Measurements from ENCODE around the gene GNG10. TPM values are rescaled to one million over a fixed set of nuclear protein-coding genes. Genes with fewer than 3 reads are reported as not detected.

Gene GNG10
- total RNA-seq, 1 donor from 2014 or later = 88.4 TPM

GRCh38 chr9:111627260-111627963 lies 34.0 kb upstream of the GNG10 start:
- DNase-seq (ENCODE audit: low read depth) = no peak
- TF ChIP-seq CTCF (IDR thresholded peaks at IDR 0.05; ENCODE audit: insufficient read depth, low read length, poor library complexity, severe bottlenecking) = no peak
- no peak overlapping the region for H3K4me3 ChIP-seq (ENCODE audit: low read depth, low read length)

GRCh38 chr9:111628411-111628810 lies 33.0 kb upstream of the GNG10 start:
- Histone ChIP-seq H3K4me3 (ENCODE audit: low read depth, low read length) (no peak overlapping the region), H3K36me3 (ENCODE audit: control insufficient read depth, insufficient read depth, low read length) (no peaks in the 10 kb centered on the region), H3K27me3 (ENCODE audit: control insufficient read depth, insufficient read depth, low read length) (no peaks in the 10 kb centered on the region)
- DNase-seq (ENCODE audit: low read depth) = no peak
- TF ChIP-seq CTCF (IDR thresholded peaks at IDR 0.05; ENCODE audit: insufficient read depth, low read length, poor library complexity, severe bottlenecking) = no peak

More at GRCh38 chr9:111627260-111627963, 34.0 kb upstream of the GNG10 start:
- H3K27me3 ChIP-seq (ENCODE audit: control insufficient read depth, insufficient read depth, low read length) = no peaks in the 10 kb centered on the region
- no peaks in the 10 kb centered on the region for H3K36me3 ChIP-seq (ENCODE audit: control insufficient read depth, insufficient read depth, low read length)

GRCh38 chr9:111630182-111630963 lies 31.0 kb upstream of the GNG10 start:
- no peak for DNase-seq (ENCODE audit: low read depth)
- Histone ChIP-seq H3K27me3 (ENCODE audit: control insufficient read depth, insufficient read depth, low read length) (no peaks in the 10 kb centered on the region), H3K4me3 (ENCODE audit: low read depth, low read length) (peak overlapping the region; percentile 92), H3K36me3 (ENCODE audit: control insufficient read depth, insufficient read depth, low read length) (no peaks in the 10 kb centered on the region)
- TF ChIP-seq CTCF (IDR thresholded peaks at IDR 0.05; ENCODE audit: insufficient read depth, low read length, poor library complexity, severe bottlenecking) = no peak

- TF ChIP-seq CTCF (IDR thresholded peaks at IDR 0.05; ENCODE audit: insufficient read depth, low read length, poor library complexity, severe bottlenecking) = no peak
- Histone ChIP-seq H3K36me3 (ENCODE audit: control insufficient read depth, insufficient read depth, low read length) (no peaks in the 10 kb centered on the region), H3K27me3 (ENCODE audit: control insufficient read depth, insufficient read depth, low read length) (no peaks in the 10 kb centered on the region), H3K4me3 (ENCODE audit: low read depth, low read length) (peak overlapping the region; percentile 92)
- DNase-seq (ENCODE audit: low read depth) = no peak
These were observed 30.5 kb upstream of the GNG10 start for GRCh38 chr9:111630964-111631213.

- Histone ChIP-seq H3K4me3 (ENCODE audit: low read depth, low read length) (peak within 1 kb of the TSS; percentile 92), H3K36me3 (ENCODE audit: control insufficient read depth, insufficient read depth, low read length) (no peaks in the 10 kb centered on the region), H3K27me3 (ENCODE audit: control insufficient read depth, insufficient read depth, low read length) (no peaks in the 10 kb centered on the region)
- DNase-seq (ENCODE audit: low read depth) = peak; percentile 98
- TF ChIP-seq CTCF (IDR thresholded peaks at IDR 0.05; ENCODE audit: insufficient read depth, low read length, poor library complexity, severe bottlenecking) = no peak
These were observed 30.0 kb upstream of the GNG10 start, which contains the start of gene DNAJC25 for GRCh38 chr9:111631214-111631971. Gene DNAJC25, plus strand, starts transcription at chr9:111631334. Its CDS starts 74 bp downstream, at chr9:111631408.
